HL-60/S4 (cell line): ENCODE measurements around the gene TTC29.

Source experiments
- in situ Hi-C: fragments of 300-500 bp; cut with MboI; formaldehyde crosslinking; loops from 2 replicates; pipeline ENCODE4 v1.14.3; 2022; ENCODE audit warnings: low sequenced_read_pairs

TTC29 gene

GRCh38 chr4:146945556-146946374, at the start of gene TTC29:
TTC29 (minus strand) TSS chr4:146945864; CDS start chr4:146939895, 5,969 bp downstream.
- in situ Hi-C loops: no loop called here

- in situ Hi-C loops: no loop called here
Observed at GRCh38 chr4:146981651-146982050, 36.0 kb upstream of the TTC29 start.

DNA sequence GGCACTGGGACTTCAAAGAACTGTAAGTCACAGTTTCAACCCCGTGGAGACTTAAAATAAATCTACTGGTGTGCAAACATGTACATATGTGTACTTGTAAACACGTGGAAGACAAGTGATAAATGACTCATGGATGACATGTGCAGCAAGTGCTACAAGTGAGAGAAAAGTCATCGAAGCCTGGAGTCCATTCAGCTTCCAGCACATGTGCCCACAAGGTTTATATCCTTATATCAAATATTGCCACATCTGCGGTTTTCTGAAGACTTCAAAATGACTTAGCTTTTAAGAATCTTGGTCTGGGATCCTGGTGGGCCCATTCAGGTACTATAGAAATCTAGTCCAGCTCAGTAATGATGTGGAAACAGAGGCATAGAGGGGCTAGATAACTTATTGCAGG, 33.0 kb upstream of the TTC29 start:
- in situ Hi-C loops: no loop called here

GRCh38 chr4:146976145-146976544, 30.5 kb upstream of the TTC29 start:
- in situ Hi-C loops: no loop called here

GRCh38 chr4:146975527-146975926, 29.9 kb upstream of the TTC29 start:
- in situ Hi-C loops: no loop called here

DNA sequence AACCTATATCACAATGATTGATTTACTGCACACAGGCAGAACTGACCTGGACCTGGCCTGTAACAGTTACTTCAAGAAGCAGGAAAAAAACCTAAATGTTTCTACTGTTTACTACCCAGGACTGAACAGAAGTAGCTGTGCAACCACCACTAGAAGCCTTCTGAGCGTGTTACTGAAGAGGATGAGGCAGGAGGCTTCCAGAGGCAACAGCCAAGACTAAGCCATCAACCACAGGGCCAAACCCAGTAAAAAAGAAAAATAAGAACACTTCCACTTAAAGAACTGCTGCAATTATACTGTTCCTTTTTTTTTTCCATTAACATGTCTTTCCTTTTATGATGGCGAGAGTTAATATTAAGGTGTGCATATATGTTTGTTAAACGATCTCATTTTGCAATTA, 29.4 kb upstream of the TTC29 start:
- in situ Hi-C loops: no loop called here

GRCh38 chr4:146972036-146972435, 26.4 kb upstream of the TTC29 start:
- in situ Hi-C loops: no loop called here

GRCh38 chr4:146969126-146969525, 23.5 kb upstream of the TTC29 start:
- in situ Hi-C loops: no loop called here

DNA sequence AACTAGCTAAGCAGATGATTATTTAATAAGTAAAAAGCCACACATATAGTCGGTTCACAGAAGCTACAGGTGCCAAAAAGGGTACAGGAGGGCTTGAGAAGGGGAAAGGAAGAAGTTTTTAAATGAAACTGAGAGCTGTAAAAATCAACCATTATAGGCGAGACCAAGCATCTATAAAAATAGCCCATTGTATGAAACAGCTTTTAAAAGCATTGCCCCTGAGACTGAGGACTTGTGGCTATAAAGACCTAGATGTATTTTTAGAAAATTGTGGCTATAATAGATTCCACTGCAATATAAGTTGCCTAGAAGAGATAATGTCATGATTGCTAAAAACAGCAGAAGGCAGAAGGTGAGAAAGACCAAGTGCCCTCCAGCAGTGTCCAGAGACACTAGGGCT, 15.0 kb upstream of the TTC29 start:
- in situ Hi-C loops: no loop called here

GRCh38 chr4:146959692-146960091, 14.0 kb upstream of the TTC29 start:
- in situ Hi-C loops: no loop called here

GRCh38 chr4:146957237-146957636, 11.6 kb upstream of the TTC29 start:
- in situ Hi-C loops: no loop called here

GRCh38 chr4:146952896-146953295, 7.2 kb upstream of the TTC29 start:
- in situ Hi-C loops: no loop called here

- in situ Hi-C loops: no loop called here
Observed at GRCh38 chr4:146949559-146949958, 3.9 kb upstream of the TTC29 start.

- in situ Hi-C loops: no loop called here
Observed at GRCh38 chr4:146943691-146944375, 1.8 kb downstream of the TTC29 start.

DNA sequence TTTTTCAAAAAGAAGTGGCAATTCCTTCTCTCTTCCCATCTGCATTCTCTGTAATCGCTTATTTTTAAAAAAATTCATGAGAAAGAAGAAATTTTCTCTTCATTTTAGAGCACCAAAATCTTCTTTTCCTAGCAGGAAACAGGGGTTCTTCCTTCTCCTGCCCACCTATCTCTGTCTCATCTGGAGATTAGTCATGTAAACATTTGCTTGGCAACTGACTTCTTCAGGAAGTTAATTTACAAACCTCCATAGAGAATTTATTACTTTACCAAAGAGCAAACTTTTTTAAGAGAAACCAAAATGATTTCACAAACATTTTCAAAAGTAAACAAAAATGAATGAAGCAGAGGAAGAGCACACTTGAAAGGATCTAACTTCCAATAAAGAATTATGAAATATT, 13.5 kb downstream of the TTC29 start:
- in situ Hi-C loops: no loop called here

DNA sequence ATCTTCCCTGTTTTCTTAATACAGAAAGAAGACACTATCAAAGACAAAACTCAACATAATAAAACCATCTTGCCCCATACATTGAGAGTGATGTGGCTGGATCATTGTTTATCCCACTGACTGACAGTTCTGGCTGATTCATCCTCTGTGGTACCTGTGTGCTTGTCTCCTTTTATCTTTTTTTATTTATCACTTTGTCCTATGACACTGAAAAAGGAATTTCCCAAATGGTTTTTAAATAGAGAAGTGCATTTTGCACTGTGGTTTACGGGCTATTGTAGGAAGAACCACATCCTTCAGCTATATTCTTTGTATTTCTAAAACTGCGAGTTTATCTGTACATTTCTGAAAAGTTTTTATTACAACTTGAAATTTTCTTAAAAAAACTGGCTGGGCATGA, 15.0 kb downstream of the TTC29 start:
- in situ Hi-C loops: no loop called here

GRCh38 chr4:146927695-146928094, 18.0 kb downstream of the TTC29 start:
- in situ Hi-C loops: no loop called here

DNA sequence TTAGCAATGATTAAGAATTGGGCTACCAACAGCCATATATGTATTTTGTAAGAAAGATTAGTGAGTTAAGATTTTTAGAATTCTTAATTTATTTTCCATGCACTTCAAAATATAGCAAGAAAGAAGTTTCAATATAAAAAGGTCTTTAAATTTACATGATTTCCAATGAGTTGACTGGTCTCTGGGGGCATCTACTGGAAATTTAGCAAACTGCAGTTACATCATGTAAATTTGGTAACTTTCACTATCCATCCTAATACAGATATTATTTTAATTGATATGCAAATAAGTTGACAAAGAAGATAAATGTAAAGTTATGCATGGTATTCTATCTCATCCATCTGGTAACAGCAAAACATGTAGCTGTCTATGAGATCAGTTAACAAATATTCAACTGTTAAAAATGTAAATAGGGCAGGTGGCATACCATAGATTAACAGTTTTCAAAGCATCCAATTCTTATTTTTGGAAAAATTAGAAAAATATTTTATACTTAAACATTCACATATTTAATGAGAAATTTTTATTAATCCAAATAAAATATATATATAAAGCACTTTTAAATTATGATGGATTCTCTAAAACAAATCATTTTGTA, 29.1 kb downstream of the TTC29 start:
- in situ Hi-C loops: no loop called here

GRCh38 chr4:146915132-146915531, 30.5 kb downstream of the TTC29 start:
- in situ Hi-C loops: no loop called here

GRCh38 chr4:146900295-146900694, 45.4 kb downstream of the TTC29 start:
- in situ Hi-C loops: no loop called here

DNA sequence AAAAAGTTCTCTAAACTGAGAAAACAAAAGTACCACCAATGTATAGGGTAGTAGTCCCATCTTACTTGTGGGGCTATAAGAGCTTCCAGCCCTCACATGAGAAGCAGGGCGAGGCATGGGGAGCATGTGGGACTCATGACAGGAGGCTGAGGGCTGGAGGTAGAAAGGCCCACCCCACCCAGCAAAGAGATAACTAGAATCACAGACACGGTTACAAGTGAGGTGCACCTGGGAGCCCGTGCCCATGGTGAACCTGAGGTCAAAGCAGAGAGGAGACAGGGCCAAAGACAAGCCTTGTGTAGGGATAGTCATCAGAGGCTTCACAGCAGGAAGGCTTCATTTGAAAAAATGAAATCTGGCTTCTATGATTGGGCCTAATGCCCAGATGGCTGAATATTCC, 55.4 kb downstream of the TTC29 start:
- in situ Hi-C loops: no loop called here

GRCh38 chr4:146883070-146883469, 62.6 kb downstream of the TTC29 start:
- in situ Hi-C loops: no loop called here
